ENCODE data around the gene TBCD.

DNA sequence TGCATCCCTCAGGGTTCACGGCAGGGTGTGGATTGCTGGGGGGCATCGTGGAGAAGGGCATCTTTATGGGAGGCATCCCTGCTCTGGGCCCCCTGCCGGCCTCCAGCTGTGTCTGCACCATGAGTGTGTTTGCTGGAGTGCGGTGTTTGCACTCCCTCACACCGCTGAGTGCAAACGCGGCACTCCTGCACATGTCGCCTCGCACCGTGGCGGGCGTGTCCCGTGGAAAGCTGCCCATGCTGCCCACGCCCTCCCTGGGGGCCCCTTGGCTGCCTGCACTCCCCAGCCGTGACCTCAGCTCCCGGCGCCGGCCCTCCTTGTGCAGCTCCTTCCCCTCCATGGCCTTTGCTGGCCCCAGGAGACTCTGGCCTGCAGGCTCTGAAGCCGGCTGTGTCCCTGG lies 162.5 kb downstream of the TBCD start:
- TF ChIP-seq, protein P1, sequence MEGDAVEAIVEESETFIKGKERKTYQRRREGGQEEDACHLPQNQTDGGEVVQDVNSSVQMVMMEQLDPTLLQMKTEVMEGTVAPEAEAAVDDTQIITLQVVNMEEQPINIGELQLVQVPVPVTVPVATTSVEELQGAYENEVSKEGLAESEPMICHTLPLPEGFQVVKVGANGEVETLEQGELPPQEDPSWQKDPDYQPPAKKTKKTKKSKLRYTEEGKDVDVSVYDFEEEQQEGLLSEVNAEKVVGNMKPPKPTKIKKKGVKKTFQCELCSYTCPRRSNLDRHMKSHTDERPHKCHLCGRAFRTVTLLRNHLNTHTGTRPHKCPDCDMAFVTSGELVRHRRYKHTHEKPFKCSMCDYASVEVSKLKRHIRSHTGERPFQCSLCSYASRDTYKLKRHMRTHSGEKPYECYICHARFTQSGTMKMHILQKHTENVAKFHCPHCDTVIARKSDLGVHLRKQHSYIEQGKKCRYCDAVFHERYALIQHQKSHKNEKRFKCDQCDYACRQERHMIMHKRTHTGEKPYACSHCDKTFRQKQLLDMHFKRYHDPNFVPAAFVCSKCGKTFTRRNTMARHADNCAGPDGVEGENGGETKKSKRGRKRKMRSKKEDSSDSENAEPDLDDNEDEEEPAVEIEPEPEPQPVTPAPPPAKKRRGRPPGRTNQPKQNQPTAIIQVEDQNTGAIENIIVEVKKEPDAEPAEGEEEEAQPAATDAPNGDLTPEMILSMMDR (IDR thresholded peaks at IDR 0.05), result no peak
- no peak for TF ChIP-seq ERG (CRISPR knock-in tag; IDR thresholded peaks at IDR 0.05)
- TF ChIP-seq, protein P2, sequence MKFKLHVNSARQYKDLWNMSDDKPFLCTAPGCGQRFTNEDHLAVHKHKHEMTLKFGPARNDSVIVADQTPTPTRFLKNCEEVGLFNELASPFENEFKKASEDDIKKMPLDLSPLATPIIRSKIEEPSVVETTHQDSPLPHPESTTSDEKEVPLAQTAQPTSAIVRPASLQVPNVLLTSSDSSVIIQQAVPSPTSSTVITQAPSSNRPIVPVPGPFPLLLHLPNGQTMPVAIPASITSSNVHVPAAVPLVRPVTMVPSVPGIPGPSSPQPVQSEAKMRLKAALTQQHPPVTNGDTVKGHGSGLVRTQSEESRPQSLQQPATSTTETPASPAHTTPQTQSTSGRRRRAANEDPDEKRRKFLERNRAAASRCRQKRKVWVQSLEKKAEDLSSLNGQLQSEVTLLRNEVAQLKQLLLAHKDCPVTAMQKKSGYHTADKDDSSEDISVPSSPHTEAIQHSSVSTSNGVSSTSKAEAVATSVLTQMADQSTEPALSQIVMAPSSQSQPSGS (CRISPR knock-in tag; IDR thresholded peaks at IDR 0.05; ENCODE audit: borderline replicate concordance, low read depth), result no peak
- no peak for TF ChIP-seq IRF2 (CRISPR knock-in tag; IDR thresholded peaks at IDR 0.05; ENCODE audit: borderline replicate concordance, low read depth)
- no peak for TF ChIP-seq CREM (CRISPR knock-in tag; IDR thresholded peaks at IDR 0.05)
- TF ChIP-seq TEAD4 (CRISPR knock-in tag; IDR thresholded peaks at IDR 0.05), result no peak
- TF ChIP-seq, protein P3, sequence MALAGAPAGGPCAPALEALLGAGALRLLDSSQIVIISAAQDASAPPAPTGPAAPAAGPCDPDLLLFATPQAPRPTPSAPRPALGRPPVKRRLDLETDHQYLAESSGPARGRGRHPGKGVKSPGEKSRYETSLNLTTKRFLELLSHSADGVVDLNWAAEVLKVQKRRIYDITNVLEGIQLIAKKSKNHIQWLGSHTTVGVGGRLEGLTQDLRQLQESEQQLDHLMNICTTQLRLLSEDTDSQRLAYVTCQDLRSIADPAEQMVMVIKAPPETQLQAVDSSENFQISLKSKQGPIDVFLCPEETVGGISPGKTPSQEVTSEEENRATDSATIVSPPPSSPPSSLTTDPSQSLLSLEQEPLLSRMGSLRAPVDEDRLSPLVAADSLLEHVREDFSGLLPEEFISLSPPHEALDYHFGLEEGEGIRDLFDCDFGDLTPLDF (CRISPR knock-in tag; IDR thresholded peaks at IDR 0.05), result no peak
- TF ChIP-seq, protein P4, sequence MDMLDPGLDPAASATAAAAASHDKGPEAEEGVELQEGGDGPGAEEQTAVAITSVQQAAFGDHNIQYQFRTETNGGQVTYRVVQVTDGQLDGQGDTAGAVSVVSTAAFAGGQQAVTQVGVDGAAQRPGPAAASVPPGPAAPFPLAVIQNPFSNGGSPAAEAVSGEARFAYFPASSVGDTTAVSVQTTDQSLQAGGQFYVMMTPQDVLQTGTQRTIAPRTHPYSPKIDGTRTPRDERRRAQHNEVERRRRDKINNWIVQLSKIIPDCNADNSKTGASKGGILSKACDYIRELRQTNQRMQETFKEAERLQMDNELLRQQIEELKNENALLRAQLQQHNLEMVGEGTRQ (CRISPR knock-in tag; IDR thresholded peaks at IDR 0.05), result no peak
- TF ChIP-seq MAX (CRISPR knock-in tag; IDR thresholded peaks at IDR 0.05), result no peak
- no peak for TF ChIP-seq NFE2L1 (CRISPR knock-in tag; IDR thresholded peaks at IDR 0.05)
- no peak for TF ChIP-seq ELF4 (CRISPR knock-in tag; IDR thresholded peaks at IDR 0.05; ENCODE audit: low read depth)
- TF ChIP-seq ESRRA (CRISPR knock-in tag; IDR thresholded peaks at IDR 0.05; ENCODE audit: borderline replicate concordance), result no peak
- no peak for TF ChIP-seq FOXJ3 (CRISPR knock-in tag; IDR thresholded peaks at IDR 0.05; ENCODE audit: borderline replicate concordance)
- TF ChIP-seq ZNF138 (CRISPR knock-in tag; conservative IDR thresholded peaks at IDR 0.05), result no peak
